ENCODE data around the gene SLC25A53. TPM values are rescaled to one million over a fixed set of nuclear protein-coding genes. Genes with fewer than 3 reads are reported as not detected.

Gene SLC25A53
- total and polyA plus RNA-seq, 10 of the 15 experiments (the other 5 are each of a cell fraction or from before 2014, with no cell fraction given): 4.1 to 11.4 (median 7.6) TPM

GRCh38 chrX:104117759-104118158, 39.0 kb downstream of the SLC25A53 start:
- Histone ChIP-seq H3K36me3 (ENCODE audit: control insufficient read depth in 2 of 2, insufficient read depth in 2 of 2, low read length in 1 of 2) (no peaks in the 10 kb centered on the region), H3K27ac (ENCODE audit: control insufficient read depth, insufficient read depth) (no peak overlapping the region), H3K4me3 (no peak overlapping the region), H3K79me2 (ENCODE audit: control insufficient read depth, insufficient read depth, low read length) (no peaks in the 10 kb centered on the region), H3K27me3 (replicated peaks in 1 of 2; ENCODE audit: control insufficient read depth in 2 of 2, insufficient read depth in 2 of 2, low read length in 1 of 2) (no peaks in the 10 kb centered on the region), H2AFZ (ENCODE audit: control insufficient read depth, low read depth, low read length) (no peak overlapping the region), H3K4me2 (ENCODE audit: control insufficient read depth, insufficient read depth) (no peak overlapping the region), H3K4me1 (ENCODE audit: control insufficient read depth, insufficient read depth, low read length) (no peaks in the 10 kb centered on the region), H3K9ac (ENCODE audit: control insufficient read depth, insufficient read depth, low read length) (no peak overlapping the region), H4K20me1 (ENCODE audit: control insufficient read depth, insufficient read depth) (no peaks in the 10 kb centered on the region), H3K9me3 (replicated peaks; ENCODE audit: control insufficient read depth, insufficient read depth, low read length) (no peaks in the 10 kb centered on the region)
- ChIA-PET CTCF (no interaction called here), POLR2A (no interaction called here), SMC1A (ENCODE audit: uncharacterized antibody, unreplicated experiment) (no interaction called here), RAD21 (ENCODE audit: unreplicated experiment) (no interaction called here)
- intact Hi-C loops (cut with micrococcal nuclease; ENCODE audit: unreplicated experiment): no loop called here
- ATAC-seq (peak; percentile 43; the same call in 2 of the 3 replicates), FAIRE-seq (no peak), DNase-seq (ENCODE audit: low read depth, low spot score) (no peak)
- no peak for TF ChIP-seq HSF1 (IDR thresholded peaks at IDR 0.05; ENCODE audit: low read depth, low read length)
- TF ChIP-seq SMAD5 (IDR thresholded peaks at IDR 0.05; ENCODE audit: low read depth): no peak
- peak; percentile 32; the same call in 1 of the 2 replicates for TF ChIP-seq JUNB (IDR thresholded peaks at IDR 0.05)
- no peak for TF ChIP-seq SREBF1 (IDR thresholded peaks at IDR 0.05; ENCODE audit: low read length)
- TF ChIP-seq RAD51 (IDR thresholded peaks at IDR 0.05): no peak
- no peak for TF ChIP-seq USF1 (IDR thresholded peaks at IDR 0.05; ENCODE audit: borderline replicate concordance, extremely low read length, insufficient read depth, low read depth, low read length)
- no peak for TF ChIP-seq GABPA (IDR thresholded peaks at IDR 0.05; ENCODE audit: low read depth)
- peak; percentile 38; the same call in 1 of the 2 replicates for TF ChIP-seq NFIC (IDR thresholded peaks at IDR 0.05; ENCODE audit: low read depth, low read length)
- BruUV-seq (replicated peaks): no TSS peak
- in situ Hi-C loops (cut with MboI): no loop called here

Measured in GM12878 (cell line).